Measurements from ENCODE around the gene TWNK. TPM values are rescaled to one million over a fixed set of nuclear protein-coding genes. Genes with fewer than 3 reads are reported as not detected.

The TWNK gene
- polyA plus RNA-seq, 2 of the 4 experiments (the other 2 are of a cell fraction), result 21.1 to 34.7 TPM

GRCh38 chr10:101036726-101037125, 49.4 kb downstream of the TWNK start:
- peaks cover 16% of the 10 kb centered on the region for H3K4me1 ChIP-seq
- H3K4me3 ChIP-seq, result no peak overlapping the region
- FAIRE-seq (no peak), ATAC-seq (no peak), DNase-seq (ENCODE audit: low read depth in 1 of 2, low spot score in 1 of 2) (no peak)
- H3K4me2 ChIP-seq, result no peak overlapping the region
- 72% methylated on average over 3 of the region's 7 CpGs for WGBS (ENCODE audit: missing lambda C conversion rate)
- H3K27ac ChIP-seq, result no peak overlapping the region
- POLR2A ChIA-PET, result no interaction called here
- CTCF ChIA-PET, result interaction anchor here (0.6 to 59.3 kb wide), 5 partner anchors 20 to 985 kb away, joined by 3 to 2364 read pairs (median 145); partner anchors contain the start of genes KAZALD1 and LZTS2
- no peaks in the 10 kb centered on the region for H3K9me3 ChIP-seq
- TF ChIP-seq SREBF2 (IDR thresholded peaks at IDR 0.05) (no peak), MAZ (IDR thresholded peaks at IDR 0.05; ENCODE audit: borderline replicate concordance, low read depth, low read length) (no peak), FOSB (CRISPR knock-in tag; IDR thresholded peaks at IDR 0.05) (no peak), FOSL2 (IDR thresholded peaks at IDR 0.05) (no peak), FOSL2 (CRISPR knock-in tag; IDR thresholded peaks at IDR 0.05) (no peak), POLR2AphosphoS2 (conservative IDR thresholded peaks at IDR 0.05; ENCODE audit: low read length) (no peak), ZC3H11A (IDR thresholded peaks at IDR 0.05) (no peak), ELK1 (IDR thresholded peaks at IDR 0.05; ENCODE audit: low read depth, low read length) (no peak), EHMT2 (IDR thresholded peaks at IDR 0.05; ENCODE audit: low read depth) (no peak), FOXS1 (CRISPR knock-in tag; IDR thresholded peaks at IDR 0.05) (no peak), HOXB13 (CRISPR knock-in tag; IDR thresholded peaks at IDR 0.05; ENCODE audit: low read depth) (no peak), REST (IDR thresholded peaks at IDR 0.05) (no peak), RNF2 (IDR thresholded peaks at IDR 0.05; ENCODE audit: borderline replicate concordance, low read depth) (no peak), RFX5 (IDR thresholded peaks at IDR 0.05) (no peak), MYC (IDR thresholded peaks at IDR 0.05; ENCODE audit: borderline replicate concordance, low read length) (no peak), USF2 (IDR thresholded peaks at IDR 0.05) (no peak)

- Histone ChIP-seq H3K9me3 (no peaks in the 10 kb centered on the region), H3K4me3 (no peak overlapping the region), H3K27ac (no peak overlapping the region), H3K4me1 (peaks cover 19% of the 10 kb centered on the region), H3K4me2 (no peak overlapping the region)
- POLR2A ChIA-PET, result no interaction called here
- DNase-seq (ENCODE audit: low read depth in 1 of 2, low spot score in 1 of 2) (no peak), FAIRE-seq (no peak), ATAC-seq (no peak)
- TF ChIP-seq EP300 (IDR thresholded peaks at IDR 0.05) (no peak), FOSB (CRISPR knock-in tag; IDR thresholded peaks at IDR 0.05) (no peak), USF2 (IDR thresholded peaks at IDR 0.05) (no peak), RAD21 (conservative IDR thresholded peaks at IDR 0.05 in 1 of 2, IDR thresholded peaks at IDR 0.05 in 1 of 2) (no peak), HDAC2 (IDR thresholded peaks at IDR 0.05) (no peak), FOSL2 (IDR thresholded peaks at IDR 0.05) (no peak), FOSL2 (CRISPR knock-in tag; IDR thresholded peaks at IDR 0.05) (no peak)
- CTCF ChIA-PET, result interaction anchor here (1.0 to 59.3 kb wide), 5 partner anchors 9 to 295 kb away, joined by 3 to 2364 read pairs (median 73); partner anchors contain the start of genes KAZALD1, PDZD7 and SFXN3
- WGBS (ENCODE audit: missing lambda C conversion rate), result 90% methylated on average over 5 of the region's 5 CpGs
Observed at GRCh38 chr10:101038484-101038883, 51.1 kb downstream of the TWNK start.

All from A549 (cell line).